ENCODE measurements around the gene PLAC1. TPM values are rescaled to one million over a fixed set of nuclear protein-coding genes. Genes with fewer than 3 reads are reported as not detected.

The PLAC1 gene
- total and polyA plus RNA-seq, 4 donors, result 0.31 to 0.63 (median 0.47) TPM; not detected in 1

DNA sequence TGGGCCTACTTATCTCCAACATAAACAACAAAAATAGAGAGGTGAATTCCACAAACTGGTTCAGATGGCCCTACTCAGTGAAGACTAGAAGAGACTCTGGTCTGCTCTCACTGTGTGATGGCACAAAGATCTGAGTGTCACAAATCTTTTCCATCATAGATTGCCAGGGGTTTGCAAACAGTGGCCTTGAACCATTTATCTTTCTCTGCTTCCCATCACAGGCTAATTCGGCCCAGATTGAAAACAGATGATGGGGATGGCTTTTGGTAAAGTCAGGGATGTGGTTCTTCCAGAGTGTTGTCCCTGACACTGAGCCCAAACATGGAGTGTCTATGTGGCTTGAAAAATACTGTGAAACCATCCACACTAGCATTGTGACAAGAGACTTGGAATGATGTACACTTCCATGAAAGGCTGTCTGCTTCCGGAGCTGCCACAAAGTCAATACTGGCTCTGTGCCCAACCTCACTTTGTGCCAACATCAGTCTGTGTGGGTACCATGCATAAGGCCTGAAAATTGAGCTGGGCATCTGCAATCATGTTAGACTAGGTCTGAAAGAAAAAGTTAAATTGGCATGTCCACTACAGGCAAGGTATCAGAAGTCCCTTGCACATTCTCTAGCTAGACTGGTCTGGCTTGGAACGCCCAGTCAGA, 25.2 kb upstream of the PLAC1 start:
- Histone ChIP-seq H3K4me3 (no peak overlapping the region), H3K27me3 (ENCODE audit: control insufficient read depth in 3 of 3, insufficient read depth in 3 of 3, low read length in 2 of 3) (peaks cover 0 to 3% (median 2%) of the 10 kb centered on the region in 3 donors), H3K9ac (ENCODE audit: insufficient read depth in 1 of 2, low read length in 2 of 2) (no peak overlapping the region), H3K27ac (ENCODE audit: low read depth in 1 of 2, low read length in 1 of 2) (no peak overlapping the region), H3K4me1 (ENCODE audit: control insufficient read depth in 5 of 5, insufficient read depth in 5 of 5, low read length in 5 of 5) (no peaks in the 10 kb centered on the region), H3K36me3 (ENCODE audit: control insufficient read depth in 4 of 4, insufficient read depth in 4 of 4, low read length in 4 of 4) (no peaks in the 10 kb centered on the region), H3K9me3 (ENCODE audit: control insufficient read depth in 4 of 4, insufficient read depth in 3 of 4, low read length in 3 of 4) (no peaks in the 10 kb centered on the region)
- WGBS, 2 donors, result 71 to 86% methylated on average over 3 of the region's 3 CpGs
- TF ChIP-seq, protein P1, sequence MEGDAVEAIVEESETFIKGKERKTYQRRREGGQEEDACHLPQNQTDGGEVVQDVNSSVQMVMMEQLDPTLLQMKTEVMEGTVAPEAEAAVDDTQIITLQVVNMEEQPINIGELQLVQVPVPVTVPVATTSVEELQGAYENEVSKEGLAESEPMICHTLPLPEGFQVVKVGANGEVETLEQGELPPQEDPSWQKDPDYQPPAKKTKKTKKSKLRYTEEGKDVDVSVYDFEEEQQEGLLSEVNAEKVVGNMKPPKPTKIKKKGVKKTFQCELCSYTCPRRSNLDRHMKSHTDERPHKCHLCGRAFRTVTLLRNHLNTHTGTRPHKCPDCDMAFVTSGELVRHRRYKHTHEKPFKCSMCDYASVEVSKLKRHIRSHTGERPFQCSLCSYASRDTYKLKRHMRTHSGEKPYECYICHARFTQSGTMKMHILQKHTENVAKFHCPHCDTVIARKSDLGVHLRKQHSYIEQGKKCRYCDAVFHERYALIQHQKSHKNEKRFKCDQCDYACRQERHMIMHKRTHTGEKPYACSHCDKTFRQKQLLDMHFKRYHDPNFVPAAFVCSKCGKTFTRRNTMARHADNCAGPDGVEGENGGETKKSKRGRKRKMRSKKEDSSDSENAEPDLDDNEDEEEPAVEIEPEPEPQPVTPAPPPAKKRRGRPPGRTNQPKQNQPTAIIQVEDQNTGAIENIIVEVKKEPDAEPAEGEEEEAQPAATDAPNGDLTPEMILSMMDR (IDR thresholded peaks at IDR 0.05; ENCODE audit: control extremely low read depth, extremely low read depth), result no peak
- DNase-seq (no peak), ATAC-seq (ENCODE audit: insufficient read depth, low FRiP score) (no peak)

DNA sequence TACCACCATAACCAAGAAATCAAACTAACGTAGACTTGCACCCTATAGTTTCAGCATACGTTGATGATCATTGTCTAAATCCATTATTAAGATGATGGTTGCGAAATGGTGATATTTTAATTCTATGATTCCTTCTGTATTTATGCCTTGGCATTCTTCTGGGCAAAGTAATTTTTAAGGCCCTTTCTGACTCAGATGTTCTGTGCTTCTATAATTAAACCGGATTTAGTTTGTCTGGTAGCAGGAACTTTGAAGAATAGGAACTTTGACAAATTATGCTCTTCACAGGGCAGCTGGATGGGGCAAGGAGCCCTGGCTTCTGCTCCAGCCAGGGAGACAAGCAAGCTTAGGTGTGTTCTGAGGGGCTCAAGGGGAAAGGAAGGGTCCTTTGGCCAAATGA, 23.8 kb upstream of the PLAC1 start:
- 80 to 98% methylated on average over 4 of the region's 4 CpGs for WGBS, 2 donors
- Histone ChIP-seq H3K4me3 (no peak overlapping the region), H3K9me3 (ENCODE audit: control insufficient read depth in 4 of 4, insufficient read depth in 3 of 4, low read length in 3 of 4) (no peaks in the 10 kb centered on the region), H3K4me1 (ENCODE audit: control insufficient read depth in 5 of 5, insufficient read depth in 5 of 5, low read length in 5 of 5) (no peaks in the 10 kb centered on the region), H3K9ac (ENCODE audit: insufficient read depth in 1 of 2, low read length in 2 of 2) (no peak overlapping the region), H3K27ac (ENCODE audit: low read depth in 1 of 2, low read length in 1 of 2) (no peak overlapping the region), H3K36me3 (ENCODE audit: control insufficient read depth in 4 of 4, insufficient read depth in 4 of 4, low read length in 4 of 4) (no peaks in the 10 kb centered on the region), H3K27me3 (ENCODE audit: control insufficient read depth in 3 of 3, insufficient read depth in 3 of 3, low read length in 2 of 3) (peaks cover 0 to 5% (median 2%) of the 10 kb centered on the region in 3 donors)
- DNase-seq (no peak), ATAC-seq (ENCODE audit: insufficient read depth, low FRiP score) (no peak)
- TF ChIP-seq, protein P1 (IDR thresholded peaks at IDR 0.05; ENCODE audit: control extremely low read depth, extremely low read depth), result no peak

DNA sequence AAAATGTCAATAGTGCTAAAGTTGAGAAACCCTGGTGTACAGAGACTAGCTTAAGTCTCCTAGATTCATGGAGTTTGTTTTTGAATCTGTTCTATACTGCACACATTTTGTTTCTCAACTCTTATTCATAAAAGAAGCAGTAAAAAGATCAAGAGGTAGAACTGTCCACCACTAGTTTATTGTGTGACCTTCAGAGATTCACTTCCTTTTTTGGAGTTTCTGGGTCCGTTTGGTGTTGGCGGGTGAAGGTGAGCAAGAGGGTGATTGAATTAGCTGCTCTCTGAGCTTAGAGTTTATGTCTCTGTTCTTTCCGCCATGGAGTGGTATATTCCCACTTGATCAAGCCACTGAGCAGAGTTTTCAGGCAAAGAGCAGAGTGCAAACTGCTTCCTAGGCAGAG, 21.4 kb upstream of the PLAC1 start:
- H3K9ac ChIP-seq (ENCODE audit: insufficient read depth in 1 of 2, low read length in 2 of 2), result no peak overlapping the region
- no peaks in the 10 kb centered on the region for H3K4me1 ChIP-seq (ENCODE audit: control insufficient read depth in 5 of 5, insufficient read depth in 5 of 5, low read length in 5 of 5)
- TF ChIP-seq, protein P1 (IDR thresholded peaks at IDR 0.05; ENCODE audit: control extremely low read depth, extremely low read depth), result no peak
- H3K27me3 ChIP-seq (ENCODE audit: control insufficient read depth in 3 of 3, insufficient read depth in 3 of 3, low read length in 2 of 3), result peaks cover 0 to 5% (median 2%) of the 10 kb centered on the region in 3 donors
- WGBS, 2 donors, result 74 to 85% methylated on average over 3 of the region's 3 CpGs
- no peak overlapping the region for H3K27ac ChIP-seq (ENCODE audit: low read depth in 1 of 2, low read length in 1 of 2)
- DNase-seq (no peak), ATAC-seq (ENCODE audit: insufficient read depth, low FRiP score) (no peak)
- no peaks in the 10 kb centered on the region for H3K9me3 ChIP-seq (ENCODE audit: control insufficient read depth in 4 of 4, insufficient read depth in 3 of 4, low read length in 3 of 4)
- H3K36me3 ChIP-seq (ENCODE audit: control insufficient read depth in 4 of 4, insufficient read depth in 4 of 4, low read length in 4 of 4), result no peaks in the 10 kb centered on the region
- no peak overlapping the region for H3K4me3 ChIP-seq

DNA sequence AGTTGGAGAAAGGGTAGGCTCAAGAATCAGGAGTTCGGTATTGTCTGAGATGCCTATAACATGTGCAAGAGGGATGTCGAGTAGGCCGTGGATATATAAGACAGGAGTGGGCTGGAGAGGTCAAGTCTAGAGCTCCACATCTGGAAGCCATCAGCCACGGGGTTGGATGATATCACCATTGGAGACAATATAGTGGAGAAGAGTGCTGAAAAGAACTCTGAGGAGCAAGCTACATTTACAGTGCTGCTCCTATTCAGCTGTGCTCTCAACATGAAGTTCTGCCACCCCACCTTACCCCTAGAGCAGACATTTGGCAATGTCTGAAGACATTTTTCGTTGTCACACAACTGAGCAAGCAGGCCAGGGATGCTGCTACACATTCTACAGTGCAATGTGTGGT, 20.9 kb upstream of the PLAC1 start:
- Histone ChIP-seq H3K9ac (ENCODE audit: insufficient read depth in 1 of 2, low read length in 2 of 2) (no peak overlapping the region), H3K36me3 (ENCODE audit: control insufficient read depth in 4 of 4, insufficient read depth in 4 of 4, low read length in 4 of 4) (no peaks in the 10 kb centered on the region), H3K4me1 (ENCODE audit: control insufficient read depth in 5 of 5, insufficient read depth in 5 of 5, low read length in 5 of 5) (no peaks in the 10 kb centered on the region), H3K4me3 (no peak overlapping the region), H3K27ac (ENCODE audit: low read depth in 1 of 2, low read length in 1 of 2) (no peak overlapping the region), H3K27me3 (ENCODE audit: control insufficient read depth in 3 of 3, insufficient read depth in 3 of 3, low read length in 2 of 3) (peaks cover 0 to 5% (median 2%) of the 10 kb centered on the region in 3 donors), H3K9me3 (ENCODE audit: control insufficient read depth in 4 of 4, insufficient read depth in 3 of 4, low read length in 3 of 4) (no peaks in the 10 kb centered on the region)
- ATAC-seq (ENCODE audit: insufficient read depth, low FRiP score) (no peak), DNase-seq (peak; percentile 28 to 51 (median 28))
- 71 to 84% methylated on average over 5 of the region's 5 CpGs for WGBS, 2 donors
- TF ChIP-seq, protein P1 (IDR thresholded peaks at IDR 0.05; ENCODE audit: control extremely low read depth, extremely low read depth), result no peak
